GM10248 (cell line): ENCODE data around the gene CYP46A1.
"Not testable (repeated sequence)": the region's sequence is repeated elsewhere in the genome, so short reads cannot be mapped to it uniquely, and the experiment has no call there.

Experiments used
- CTCF ChIA-PET: fragments of 300-600 bp; sonication (Branson Sonifier 250); formaldehyde crosslinking; extraction: SDS; loops from one replicate; lab custom pipeline; 2021; ENCODE audit warnings: antibody characterized with exemption; lab: Yijun Ruan, JAX
- POLR2A ChIA-PET: fragments of 350-650 bp; sonication (Branson Sonifier 250); formaldehyde crosslinking; extraction: SDS; loops from one replicate; lab custom pipeline; 2020; ENCODE audit warnings: antibody characterized with exemption; lab: Yijun Ruan, JAX
- DNase-seq: peaks from one replicate; pipeline ENCODE4 v3.0.0; 2012; ENCODE audit errors: extremely low spot score
- TF ChIP-seq, protein P1 (sequence below): IDR thresholded peaks from 2 replicates; pipeline ENCODE4 v1.5.1; 2012; ENCODE audit warnings: mild to moderate bottlenecking, low read depth; ENCODE audit errors: extremely low read depth, missing control alignments, control extremely low read depth

CYP46A1 gene

DNA sequence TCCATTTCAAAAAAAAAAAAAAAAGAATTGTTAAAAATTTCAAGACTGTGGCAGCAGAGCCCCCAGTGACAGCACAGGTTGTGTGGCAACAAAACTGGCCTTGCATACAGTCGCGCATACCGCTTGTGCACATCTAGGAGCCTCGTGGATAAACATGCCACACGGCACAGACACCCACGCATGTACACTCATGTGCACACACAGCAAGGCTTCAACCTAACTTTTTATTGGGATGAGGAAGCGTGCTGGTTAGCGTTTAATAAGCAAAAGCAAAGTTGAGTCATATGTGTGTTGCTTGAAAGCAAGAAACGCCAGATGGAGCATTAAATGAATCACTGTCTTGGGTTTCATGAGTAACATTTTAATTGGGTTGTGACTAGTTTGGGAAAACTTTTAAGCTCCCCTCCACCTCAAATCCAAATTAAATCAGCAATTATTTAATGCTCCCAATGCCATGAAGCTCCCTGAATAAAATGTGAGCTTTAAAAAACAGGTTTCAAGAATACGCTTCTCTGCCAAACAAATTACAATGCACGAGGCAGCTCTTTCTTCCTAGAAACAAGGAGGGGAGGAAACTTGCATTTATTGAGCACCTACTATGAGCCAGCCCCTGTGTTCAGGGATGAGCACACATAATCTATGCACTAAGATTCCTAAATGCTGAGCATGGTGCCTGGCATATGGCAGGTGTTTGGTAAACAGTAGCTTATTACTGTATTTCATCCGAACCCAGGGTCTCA, 73.4 kb downstream of the CYP46A1 start:
- POLR2A ChIA-PET = no interaction called here
- CTCF ChIA-PET = no interaction called here
- TF ChIP-seq, protein P1, sequence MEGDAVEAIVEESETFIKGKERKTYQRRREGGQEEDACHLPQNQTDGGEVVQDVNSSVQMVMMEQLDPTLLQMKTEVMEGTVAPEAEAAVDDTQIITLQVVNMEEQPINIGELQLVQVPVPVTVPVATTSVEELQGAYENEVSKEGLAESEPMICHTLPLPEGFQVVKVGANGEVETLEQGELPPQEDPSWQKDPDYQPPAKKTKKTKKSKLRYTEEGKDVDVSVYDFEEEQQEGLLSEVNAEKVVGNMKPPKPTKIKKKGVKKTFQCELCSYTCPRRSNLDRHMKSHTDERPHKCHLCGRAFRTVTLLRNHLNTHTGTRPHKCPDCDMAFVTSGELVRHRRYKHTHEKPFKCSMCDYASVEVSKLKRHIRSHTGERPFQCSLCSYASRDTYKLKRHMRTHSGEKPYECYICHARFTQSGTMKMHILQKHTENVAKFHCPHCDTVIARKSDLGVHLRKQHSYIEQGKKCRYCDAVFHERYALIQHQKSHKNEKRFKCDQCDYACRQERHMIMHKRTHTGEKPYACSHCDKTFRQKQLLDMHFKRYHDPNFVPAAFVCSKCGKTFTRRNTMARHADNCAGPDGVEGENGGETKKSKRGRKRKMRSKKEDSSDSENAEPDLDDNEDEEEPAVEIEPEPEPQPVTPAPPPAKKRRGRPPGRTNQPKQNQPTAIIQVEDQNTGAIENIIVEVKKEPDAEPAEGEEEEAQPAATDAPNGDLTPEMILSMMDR = no peak
- DNase-seq = no peak

DNA sequence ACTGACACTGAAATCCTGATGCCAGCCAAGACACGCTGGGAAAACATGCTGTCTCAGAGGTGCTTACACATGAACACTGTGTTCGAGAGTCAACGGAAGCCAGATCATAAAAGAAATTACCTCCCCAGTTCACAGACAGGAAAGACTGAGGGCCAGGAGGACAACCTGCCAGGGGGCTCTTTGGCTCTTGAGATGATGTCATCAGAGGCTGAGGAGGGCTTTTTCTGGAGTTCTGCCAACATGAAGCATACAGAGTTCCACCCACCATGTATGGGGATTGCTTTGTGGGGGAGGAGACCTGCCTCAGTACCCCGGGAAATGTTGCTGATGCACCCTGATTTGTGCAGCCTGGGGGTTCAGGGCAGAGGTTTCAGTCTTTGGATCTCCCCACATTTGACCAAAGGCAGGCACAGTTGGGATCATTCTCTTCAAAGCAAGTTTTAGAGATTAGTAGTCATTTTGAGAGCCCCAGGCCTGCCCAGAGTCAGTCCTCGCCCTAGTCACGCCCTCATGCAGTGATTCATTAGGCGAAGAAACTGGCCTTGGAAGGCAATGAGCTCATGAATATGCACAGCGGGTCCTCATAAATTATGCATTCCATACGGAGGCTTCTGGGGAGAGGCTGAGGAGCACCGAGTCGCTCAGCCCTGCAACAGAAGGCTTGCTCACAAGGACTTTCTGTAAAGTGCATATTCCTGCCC, 74.2 kb downstream of the CYP46A1 start:
- POLR2A ChIA-PET = no interaction called here
- TF ChIP-seq, protein P1 = no peak
- CTCF ChIA-PET = interaction anchor here (2.0 kb wide), 1 partner anchor 28 kb away, joined by 4 read pairs; no protein-coding TSS in a partner anchor
- DNase-seq = no peak

DNA sequence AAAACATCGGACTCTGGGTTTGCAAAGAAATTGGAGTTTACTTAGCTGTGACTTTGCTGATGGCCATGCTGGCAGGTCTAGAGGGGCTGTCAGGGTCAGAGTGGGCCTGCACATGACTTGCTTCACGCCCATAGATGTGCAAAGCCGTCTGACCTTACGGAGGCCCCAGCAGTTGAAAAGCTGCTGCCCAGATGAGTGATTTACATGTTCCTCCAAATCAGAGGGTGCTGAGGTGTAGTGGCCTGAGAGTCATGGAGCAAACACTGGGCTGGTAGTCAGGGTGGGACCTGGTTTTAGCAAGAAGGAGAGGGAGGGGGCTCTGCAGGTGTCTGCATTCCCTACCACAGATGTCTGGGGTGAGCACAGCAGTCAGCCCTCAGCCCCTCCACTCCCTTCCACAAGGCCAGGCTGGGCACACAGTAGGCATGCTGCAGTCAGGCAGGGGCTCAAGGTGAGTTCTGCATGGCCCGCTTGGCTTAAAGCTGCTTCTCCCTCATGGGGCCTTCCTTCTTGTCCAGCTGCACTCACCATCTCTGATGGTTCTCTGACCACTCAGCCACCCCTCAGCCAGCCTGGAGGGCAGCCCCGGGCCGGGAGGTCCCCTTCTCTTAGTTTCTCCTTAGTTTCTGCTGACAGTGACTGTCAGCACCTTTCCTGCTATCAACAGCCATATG, 74.9 kb downstream of the CYP46A1 start:
- DNase-seq = no peak
- TF ChIP-seq, protein P1 = no peak
- POLR2A ChIA-PET = interaction anchor here (0.6 kb wide), 1 partner anchor 1667 kb away, joined by 4 read pairs; no protein-coding TSS in a partner anchor
- CTCF ChIA-PET = interaction anchor here (2.0 kb wide), 1 partner anchor 29 kb away, joined by 4 read pairs; no protein-coding TSS in a partner anchor

DNA sequence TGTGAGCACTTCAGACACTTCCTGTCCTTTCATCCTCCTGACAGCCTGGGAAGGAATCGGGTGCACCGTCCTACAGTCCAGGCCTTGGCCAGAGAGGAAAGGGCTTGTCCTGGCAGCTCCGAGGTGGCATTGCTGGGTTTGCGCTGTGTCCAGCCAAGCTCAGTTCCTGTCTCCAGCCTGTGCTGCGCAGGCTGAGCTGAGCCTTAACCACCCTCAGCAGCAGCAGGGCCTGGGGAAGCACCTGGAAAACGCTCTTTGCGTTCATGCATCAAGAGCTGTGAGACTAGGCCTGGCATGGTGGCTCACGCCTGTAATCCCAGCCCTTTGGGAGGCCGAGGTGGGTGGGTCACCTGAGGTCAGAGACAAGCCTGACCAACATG, 75.4 kb downstream of the CYP46A1 start:
- ChIA-PET POLR2A (no interaction called here), CTCF (interaction anchor here (1.6 to 2.0 kb wide), 2 partner anchors 13 to 29 kb away, joined by 3 to 4 read pairs; no protein-coding TSS in a partner anchor)
- TF ChIP-seq, protein P1 = no peak
- DNase-seq = no peak

DNA sequence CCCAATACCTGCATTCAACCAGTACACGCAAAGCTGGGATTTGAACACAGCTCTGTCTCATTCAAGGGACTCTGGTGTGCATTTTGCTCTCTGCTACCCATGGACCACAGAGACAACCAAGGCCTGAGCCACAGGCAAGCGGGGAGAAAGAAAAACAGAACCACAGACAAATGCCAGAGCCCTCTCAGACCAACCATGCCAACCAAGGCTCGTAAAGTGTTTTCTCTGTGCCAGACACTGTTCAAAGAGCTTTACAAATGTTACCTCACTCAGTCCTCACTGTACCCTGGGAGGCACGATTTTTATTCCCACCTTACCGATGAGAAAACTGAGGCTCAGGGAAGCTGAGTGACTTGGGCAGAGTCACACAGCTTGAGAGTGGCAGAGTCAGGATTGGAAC, 76.7 kb downstream of the CYP46A1 start:
- ChIA-PET CTCF (interaction anchor here (1.5 to 1.6 kb wide), 2 partner anchors 8 to 14 kb away, joined by 3 read pairs; no protein-coding TSS in a partner anchor), POLR2A (no interaction called here)
- no peak for DNase-seq
- TF ChIP-seq, protein P1 = no peak

DNA sequence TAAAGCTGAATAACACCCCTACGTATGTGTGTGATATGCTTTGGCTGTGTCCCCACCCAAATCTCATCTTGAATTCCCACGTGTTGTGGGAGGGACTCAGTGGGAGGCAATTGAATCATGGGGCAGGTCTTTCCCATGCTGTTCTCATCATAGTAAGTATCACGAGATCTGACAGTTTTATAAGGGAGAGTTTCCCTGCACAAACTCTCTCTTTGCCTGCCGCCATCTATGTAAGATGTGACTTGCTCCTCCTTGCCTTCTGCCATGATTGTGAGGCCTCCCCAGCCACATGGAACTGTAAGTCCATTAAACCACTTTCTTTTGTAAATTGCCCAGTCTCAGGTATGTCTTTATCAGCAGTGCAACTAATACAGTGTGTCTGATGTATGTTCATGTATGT, 78.8 kb downstream of the CYP46A1 start:
- POLR2A ChIA-PET, DNase-seq: not testable (repeated sequence)
- CTCF ChIA-PET = interaction anchor here (1.2 kb wide), 1 partner anchor 8 kb away, joined by 3 read pairs; no protein-coding TSS in a partner anchor
